IPS DF 6.9 (cell line): ENCODE measurements around the gene NMUR2.

Experiments
- DNase-seq: peaks from one replicate; pipeline ENCODE4 v3.0.0-alpha.2; 2013; ENCODE audit warnings: low read depth, low spot score
- H3K27ac ChIP-seq: one replicate; pipeline ENCODE4 v1.5.1; 2013; ENCODE audit warnings: low read length, control low read depth
- H3K27me3 ChIP-seq: 2 replicates; pipeline ENCODE4 v1.6.1; 2013; ENCODE audit warnings: mild to moderate bottlenecking, low read length; ENCODE audit not compliant: control insufficient read depth, insufficient read depth
- H3K36me3 ChIP-seq: 2 replicates; pipeline ENCODE4 v1.6.1; 2013; ENCODE audit warnings: low read length; ENCODE audit not compliant: control insufficient read depth, insufficient read depth
- H3K4me1 ChIP-seq: 2 replicates; pipeline ENCODE4 v1.6.1; 2013; ENCODE audit warnings: low read length; ENCODE audit not compliant: control insufficient read depth, insufficient read depth
- H3K4me3 ChIP-seq: 2 replicates; pipeline ENCODE4 v1.5.1; 2013; ENCODE audit warnings: mild to moderate bottlenecking, low read length
- H3K9me3 ChIP-seq: 2 replicates; pipeline ENCODE4 v1.6.1; 2013; ENCODE audit warnings: low read length, inconsistent platforms; ENCODE audit not compliant: control insufficient read depth, insufficient read depth
- WGBS: extraction: QIAGEN DNeasy Blood & Tissue Kit; methylation state at CpG from one replicate; pipeline ENCODE4 v1.1.7; 2013; ENCODE audit warnings: mixed read lengths, missing lambda C conversion rate; ENCODE audit not compliant: insufficient read length, insufficient coverage; 5-methylcytosine and 5-hydroxymethylcytosine counted together

The NMUR2 gene

DNA sequence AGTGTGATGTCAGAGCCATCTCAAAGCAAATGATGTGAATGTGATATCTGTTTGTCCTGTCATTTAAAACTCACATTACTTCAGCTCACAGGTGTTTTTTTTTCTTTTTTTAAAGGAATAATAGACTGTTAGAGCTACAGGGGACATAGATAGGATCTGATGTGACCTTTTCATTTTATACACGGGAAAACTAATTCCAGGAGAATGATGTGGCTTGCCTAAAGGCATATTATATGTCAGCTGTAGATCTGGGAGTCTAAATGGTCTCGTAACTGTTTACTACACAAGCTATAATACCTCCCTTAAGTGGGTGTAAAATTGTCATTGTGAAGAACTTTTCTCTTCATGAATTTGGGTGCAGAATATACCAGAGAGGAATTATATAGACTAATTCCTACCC lies 2.0 kb downstream of the NMUR2 start:
- Histone ChIP-seq H3K4me3 (no peak overlapping the region), H3K4me1 (no peaks in the 10 kb centered on the region), H3K27me3 (no peaks in the 10 kb centered on the region), H3K9me3 (no peaks in the 10 kb centered on the region), H3K36me3 (no peaks in the 10 kb centered on the region), H3K27ac (no peak overlapping the region)
- WGBS, result no CpG with 5 or more reads among the region's 2 CpGs
- no peak for DNase-seq

GRCh38 chr5:152400846-152401245 lies 4.2 kb downstream of the NMUR2 start:
- no peak overlapping the region for H3K4me3 ChIP-seq
- WGBS, result no CpG with 5 or more reads among the region's 2 CpGs
- no peak for DNase-seq

DNA sequence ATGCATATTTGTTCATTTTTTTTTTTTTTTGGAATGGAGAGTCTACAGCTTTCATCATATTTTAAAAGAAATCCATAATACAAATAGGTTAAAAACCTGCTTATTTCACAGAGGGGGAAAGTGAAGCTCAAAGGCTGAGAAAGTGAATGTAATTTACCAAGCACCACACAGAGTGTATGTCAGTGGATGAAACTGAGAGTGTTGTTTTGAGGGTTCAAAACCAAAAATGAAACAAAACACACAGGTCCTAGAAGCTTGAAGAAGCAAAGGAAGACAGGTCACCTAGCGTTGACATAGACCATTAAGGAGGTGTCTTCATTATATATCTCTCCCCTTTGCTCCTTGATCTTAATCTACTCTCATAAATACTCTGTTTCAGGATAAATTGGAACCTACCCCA lies 7.5 kb downstream of the NMUR2 start:
- no CpG with 5 or more reads among the region's 1 CpG for WGBS
- H3K27ac ChIP-seq, result no peak overlapping the region
- H3K36me3 ChIP-seq, result no peaks in the 10 kb centered on the region
- H3K9me3 ChIP-seq, result no peaks in the 10 kb centered on the region
- no peak for DNase-seq
- no peaks in the 10 kb centered on the region for H3K4me1 ChIP-seq
- no peaks in the 10 kb centered on the region for H3K27me3 ChIP-seq
- no peak overlapping the region for H3K4me3 ChIP-seq

More at GRCh38 chr5:152400846-152401245, 4.2 kb downstream of the NMUR2 start:
- Histone ChIP-seq H3K27me3 (no peaks in the 10 kb centered on the region), H3K36me3 (no peaks in the 10 kb centered on the region), H3K9me3 (no peaks in the 10 kb centered on the region), H3K27ac (no peak overlapping the region), H3K4me1 (no peaks in the 10 kb centered on the region)

DNA sequence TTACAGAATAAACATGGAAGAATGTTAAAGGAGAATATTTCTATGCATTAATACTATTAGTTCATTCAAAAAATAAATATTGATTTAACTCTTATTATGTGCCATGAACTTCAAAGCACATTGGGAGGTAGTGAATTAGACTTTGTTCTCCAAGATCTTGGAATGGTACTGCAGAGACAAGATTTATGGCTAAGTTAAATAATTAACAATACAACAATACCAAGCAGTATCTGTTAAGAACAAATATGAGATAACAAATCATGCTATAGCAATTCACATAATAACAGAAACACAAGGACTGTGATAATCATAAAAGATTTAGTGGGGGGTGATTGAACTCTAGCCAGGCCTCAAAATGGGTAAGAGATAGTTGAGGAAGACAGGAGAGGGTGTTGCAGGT lies 11.6 kb downstream of the NMUR2 start:
- no peak overlapping the region for H3K27ac ChIP-seq
- DNase-seq, result no peak
- no peaks in the 10 kb centered on the region for H3K27me3 ChIP-seq
- no peak overlapping the region for H3K4me3 ChIP-seq
- no peaks in the 10 kb centered on the region for H3K9me3 ChIP-seq
- no peaks in the 10 kb centered on the region for H3K4me1 ChIP-seq
- no peaks in the 10 kb centered on the region for H3K36me3 ChIP-seq

GRCh38 chr5:152389208-152389849 lies 15.8 kb downstream of the NMUR2 start:
- DNase-seq, result no peak
- no peak overlapping the region for H3K4me3 ChIP-seq
- no peaks in the 10 kb centered on the region for H3K9me3 ChIP-seq
- no CpG with 5 or more reads among the region's 3 CpGs for WGBS
- no peaks in the 10 kb centered on the region for H3K36me3 ChIP-seq
- H3K27ac ChIP-seq, result no peak overlapping the region
- H3K4me1 ChIP-seq, result no peaks in the 10 kb centered on the region
- no peaks in the 10 kb centered on the region for H3K27me3 ChIP-seq

DNA sequence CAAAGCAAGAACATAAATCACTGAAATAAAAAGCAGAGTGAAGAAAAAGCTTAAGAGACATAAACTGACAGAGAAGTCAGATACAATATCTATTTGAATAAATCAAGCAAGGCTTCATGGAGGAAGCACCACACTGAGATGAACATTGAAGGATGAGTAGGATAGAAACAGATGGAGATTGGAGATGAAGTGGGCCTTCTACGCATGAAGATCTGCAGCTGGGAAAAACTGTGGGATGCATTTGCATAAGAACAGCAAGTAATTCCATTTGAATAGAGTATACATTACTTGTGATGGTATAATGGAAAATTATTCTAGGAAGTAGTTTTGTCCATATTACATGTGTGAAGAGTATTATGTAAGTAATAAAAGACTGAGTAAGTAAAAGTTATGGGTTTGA lies 16.5 kb downstream of the NMUR2 start:
- peak; percentile 9 for DNase-seq
- no peak overlapping the region for H3K4me3 ChIP-seq
- no peaks in the 10 kb centered on the region for H3K4me1 ChIP-seq
- H3K27ac ChIP-seq, result no peak overlapping the region
- WGBS, result no CpG with 5 or more reads among the region's 1 CpG
- no peaks in the 10 kb centered on the region for H3K36me3 ChIP-seq
- H3K9me3 ChIP-seq, result no peaks in the 10 kb centered on the region
- no peaks in the 10 kb centered on the region for H3K27me3 ChIP-seq

GRCh38 chr5:152380415-152381123 lies 24.5 kb downstream of the NMUR2 start:
- Histone ChIP-seq H3K36me3 (no peaks in the 10 kb centered on the region), H3K4me1 (no peaks in the 10 kb centered on the region), H3K27me3 (no peaks in the 10 kb centered on the region), H3K4me3 (no peak overlapping the region), H3K9me3 (no peaks in the 10 kb centered on the region), H3K27ac (no peak overlapping the region)
- no peak for DNase-seq
- no CpG with 5 or more reads among the region's 10 CpGs for WGBS

DNA sequence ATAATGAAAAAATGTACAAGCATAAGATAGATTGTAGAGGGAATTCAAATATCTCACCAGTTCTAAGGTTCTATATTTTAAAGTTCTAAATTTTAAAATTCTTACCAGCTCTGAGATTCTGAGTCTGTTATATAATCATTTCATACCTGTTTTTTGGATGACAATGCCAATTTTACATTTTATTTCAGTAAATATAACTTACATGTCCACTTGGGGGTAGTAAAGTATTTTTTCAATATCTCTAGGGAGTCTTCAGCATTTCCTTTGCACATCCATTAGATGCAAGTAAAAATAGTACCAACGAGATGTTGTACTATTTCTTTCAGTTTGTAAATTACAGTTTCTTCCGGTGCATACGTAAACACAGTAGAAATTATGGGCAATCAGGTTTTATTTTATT lies 25.7 kb downstream of the NMUR2 start:
- Histone ChIP-seq H3K9me3 (no peaks in the 10 kb centered on the region), H3K4me3 (no peak overlapping the region), H3K27me3 (no peaks in the 10 kb centered on the region), H3K36me3 (no peaks in the 10 kb centered on the region), H3K27ac (no peak overlapping the region), H3K4me1 (no peaks in the 10 kb centered on the region)
- WGBS, result no CpG with 5 or more reads among the region's 3 CpGs
- no peak for DNase-seq

DNA sequence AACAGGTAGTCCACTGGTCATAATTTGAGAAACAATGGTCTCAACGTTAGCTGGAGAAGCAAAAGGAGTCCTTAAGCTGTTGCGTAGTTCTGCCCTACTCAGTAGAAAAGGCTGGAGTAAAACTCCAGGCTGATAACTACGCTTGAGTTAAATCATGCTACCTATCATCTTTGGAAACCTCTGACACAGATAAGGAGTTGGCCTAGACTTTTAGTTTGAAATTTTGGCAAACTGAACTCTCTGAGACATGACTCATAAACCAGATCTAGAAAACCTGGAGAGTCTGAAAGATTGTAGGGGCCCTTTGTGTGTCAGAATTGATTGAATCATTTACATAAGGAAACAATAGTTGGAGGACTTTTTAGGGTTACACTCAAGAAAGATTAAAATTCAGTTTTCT lies 26.3 kb downstream of the NMUR2 start:
- Histone ChIP-seq H3K27ac (no peak overlapping the region), H3K27me3 (no peaks in the 10 kb centered on the region), H3K36me3 (no peaks in the 10 kb centered on the region), H3K4me1 (no peaks in the 10 kb centered on the region), H3K9me3 (no peaks in the 10 kb centered on the region), H3K4me3 (no peak overlapping the region)
- whole genome bisulfite sequencing, result no CpG with 5 or more reads among the region's 3 CpGs
- no peak for DNase-seq

- DNase-seq, result no peak
- H3K27ac ChIP-seq, result no peak overlapping the region
- WGBS, result no CpG with 5 or more reads among the region's 4 CpGs
- H3K4me1 ChIP-seq, result no peaks in the 10 kb centered on the region
- H3K9me3 ChIP-seq, result no peaks in the 10 kb centered on the region
- no peak overlapping the region for H3K4me3 ChIP-seq
- H3K27me3 ChIP-seq, result no peaks in the 10 kb centered on the region
- H3K36me3 ChIP-seq, result no peaks in the 10 kb centered on the region
Observed at GRCh38 chr5:152376886-152377285, 28.2 kb downstream of the NMUR2 start.

DNA sequence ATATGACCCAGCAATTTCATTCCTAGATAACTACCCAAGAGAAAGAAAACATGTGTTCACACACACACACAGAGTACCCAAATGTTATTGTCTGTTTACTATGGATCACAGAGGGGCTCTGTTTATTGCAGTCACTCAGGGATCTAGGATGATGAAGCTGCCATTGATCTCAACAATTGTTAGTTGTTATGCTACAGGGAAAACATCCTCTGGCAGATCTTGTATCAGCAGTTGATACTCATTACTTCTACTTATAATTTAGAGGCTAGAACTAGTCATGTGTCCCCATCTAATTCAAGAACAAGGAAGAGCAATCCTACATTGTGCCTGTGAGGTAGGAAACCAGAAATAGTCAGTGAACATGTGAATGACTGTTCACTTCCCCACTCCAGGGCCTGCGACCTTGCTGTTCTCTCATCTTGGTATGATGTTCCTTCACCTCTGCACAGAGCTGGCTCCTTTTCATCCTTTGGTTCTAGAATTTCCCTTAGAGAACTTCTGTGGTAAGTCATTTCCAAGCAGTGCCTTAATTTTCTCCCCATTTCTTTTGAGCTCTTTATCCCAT lies 30.3 kb downstream of the NMUR2 start:
- no peak for DNase-seq
- H3K36me3 ChIP-seq, result no peaks in the 10 kb centered on the region
- H3K9me3 ChIP-seq, result no peaks in the 10 kb centered on the region
- H3K4me1 ChIP-seq, result no peaks in the 10 kb centered on the region
- WGBS, result no CpG with 5 or more reads among the region's 1 CpG
- no peaks in the 10 kb centered on the region for H3K27me3 ChIP-seq
- H3K4me3 ChIP-seq, result no peak overlapping the region
- H3K27ac ChIP-seq, result no peak overlapping the region
